Tibial nerve (tissue), 4 donors: ENCODE measurements around the gene ELMOD3. TPM values are rescaled to one million over a fixed set of nuclear protein-coding genes. Genes with fewer than 3 reads are reported as not detected.
A peak's percentile ranks its signal among the peaks of the same experiment; 100 is the strongest.

ENCODE experiments used
- DNase-seq, 2 donors: peaks; one replicate each; pipeline ENCODE4 v3.0.0-alpha.2; 2019; ENCODE audit warnings: low spot score in 2 of 2
- H3K27ac ChIP-seq, 4 donors: fragments of 200-600 bp; sonication (generic) in 3 of 4; one replicate each; pipeline ENCODE4 v1.5.1; 2017 to 2019; ENCODE audit warnings: mild to moderate bottlenecking in 1 of 4
- H3K27me3 ChIP-seq, 2 donors: fragments of 200-600 bp; sonication (generic) in 1 of 2; one replicate each; pipeline versions ENCODE4 v1.5.1 to v1.6.0; 2017 to 2019
- H3K36me3 ChIP-seq, 3 donors: fragments of 200-600 bp; sonication (generic); one replicate each; pipeline ENCODE4 v1.5.1; 2018 to 2019
- H3K4me1 ChIP-seq, 4 donors: fragments of 200-600 bp; sonication (generic) in 3 of 4; one replicate each; pipeline ENCODE4 v1.5.1; 2017 to 2019
- H3K4me3 ChIP-seq, 4 donors: fragments of 200-600 bp; sonication (generic) in 3 of 4; one replicate each; pipeline ENCODE4 v1.5.1; 2017 to 2019; ENCODE audit warnings: mild to moderate bottlenecking in 1 of 4, moderate library complexity in 1 of 4
- H3K9me3 ChIP-seq, 4 donors: fragments of 200-600 bp; sonication (generic) in 3 of 4; one replicate each; pipeline ENCODE4 v1.5.1; 2017 to 2019
- EP300 ChIP-seq, 2 donors: sonication (generic); formaldehyde crosslinking; IDR thresholded peaks; one replicate each; pipeline ENCODE4 v1.6.1; 2017; ENCODE audit warnings: antibody characterized with exemption in 2 of 2, mild to moderate bottlenecking in 1 of 2
- POLR2A ChIP-seq, 2 donors: fragments of 450-650 bp; IDR thresholded peaks; one replicate each; pipeline ENCODE4 v1.6.1; 2017; ENCODE audit warnings: antibody characterized with exemption in 2 of 2, mild to moderate bottlenecking in 2 of 2, moderate library complexity in 2 of 2
- WGBS, 2 donors: methylation state at CpG; one replicate each; pipeline ENCODE4 v1.1.5; 2018; 5-methylcytosine and 5-hydroxymethylcytosine counted together
- total RNA-seq, 4 donors: library from RNA; depleted of rRNA; stranded (reverse); fragments of >200 nt; gene quantifications; one replicate each; pipeline ENCODE4 v1.1.0, GENCODE V29; 2016
- TF ChIP-seq, protein P1 (sequence below), 5 experiments: fragments of 200-600 bp in 3 of 5; fragments of 450-650 bp in 2 of 5; sonication (generic) in 3 of 5; IDR thresholded peaks; one replicate each; pipeline ENCODE4 v1.5.1; 2016 to 2019; ENCODE audit warnings: antibody characterized with exemption in 5 of 5, mild to moderate bottlenecking in 3 of 5, moderate library complexity in 2 of 5

The ELMOD3 gene
- total RNA-seq, 4 donors from 2014 or later: 21.2 to 39.0 (median 35.4) TPM

DNA sequence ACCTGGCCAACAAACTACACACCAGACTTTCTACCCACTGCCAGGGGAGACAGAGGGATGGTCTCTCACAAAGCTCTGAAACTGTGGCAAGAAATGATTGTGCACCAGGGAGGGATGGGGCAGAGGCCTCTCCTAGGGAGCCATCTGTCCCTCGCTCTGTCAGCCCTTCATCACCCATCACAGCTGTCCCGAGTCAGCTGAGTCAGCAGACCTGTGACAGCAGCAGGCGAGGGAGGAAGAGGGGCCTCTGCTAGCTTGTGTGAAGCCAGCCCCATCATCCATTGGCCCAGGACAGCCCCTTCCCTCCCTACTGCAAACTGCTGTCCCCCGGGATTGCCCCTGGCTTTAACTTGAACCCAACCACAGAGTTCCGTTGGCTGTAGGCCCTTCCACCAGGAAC lies 69.0 kb downstream of the ELMOD3 start:
- TF ChIP-seq, protein P1, sequence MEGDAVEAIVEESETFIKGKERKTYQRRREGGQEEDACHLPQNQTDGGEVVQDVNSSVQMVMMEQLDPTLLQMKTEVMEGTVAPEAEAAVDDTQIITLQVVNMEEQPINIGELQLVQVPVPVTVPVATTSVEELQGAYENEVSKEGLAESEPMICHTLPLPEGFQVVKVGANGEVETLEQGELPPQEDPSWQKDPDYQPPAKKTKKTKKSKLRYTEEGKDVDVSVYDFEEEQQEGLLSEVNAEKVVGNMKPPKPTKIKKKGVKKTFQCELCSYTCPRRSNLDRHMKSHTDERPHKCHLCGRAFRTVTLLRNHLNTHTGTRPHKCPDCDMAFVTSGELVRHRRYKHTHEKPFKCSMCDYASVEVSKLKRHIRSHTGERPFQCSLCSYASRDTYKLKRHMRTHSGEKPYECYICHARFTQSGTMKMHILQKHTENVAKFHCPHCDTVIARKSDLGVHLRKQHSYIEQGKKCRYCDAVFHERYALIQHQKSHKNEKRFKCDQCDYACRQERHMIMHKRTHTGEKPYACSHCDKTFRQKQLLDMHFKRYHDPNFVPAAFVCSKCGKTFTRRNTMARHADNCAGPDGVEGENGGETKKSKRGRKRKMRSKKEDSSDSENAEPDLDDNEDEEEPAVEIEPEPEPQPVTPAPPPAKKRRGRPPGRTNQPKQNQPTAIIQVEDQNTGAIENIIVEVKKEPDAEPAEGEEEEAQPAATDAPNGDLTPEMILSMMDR (IDR thresholded peaks at IDR 0.05): no peak
- TF ChIP-seq POLR2A (IDR thresholded peaks at IDR 0.05): no peak
- no peak for TF ChIP-seq EP300 (IDR thresholded peaks at IDR 0.05)
- Histone ChIP-seq H3K4me1 (peaks cover 0 to 29% (median 20%) of the 10 kb centered on the region in 4 donors), H3K27me3 (no peaks in the 10 kb centered on the region), H3K27ac (no peak overlapping the region), H3K9me3 (no peaks in the 10 kb centered on the region), H3K4me3 (no peak overlapping the region), H3K36me3 (no peaks in the 10 kb centered on the region)
- 74 to 81% methylated on average over 5 of the region's 5 CpGs for WGBS, 2 donors
- no peak for DNase-seq

DNA sequence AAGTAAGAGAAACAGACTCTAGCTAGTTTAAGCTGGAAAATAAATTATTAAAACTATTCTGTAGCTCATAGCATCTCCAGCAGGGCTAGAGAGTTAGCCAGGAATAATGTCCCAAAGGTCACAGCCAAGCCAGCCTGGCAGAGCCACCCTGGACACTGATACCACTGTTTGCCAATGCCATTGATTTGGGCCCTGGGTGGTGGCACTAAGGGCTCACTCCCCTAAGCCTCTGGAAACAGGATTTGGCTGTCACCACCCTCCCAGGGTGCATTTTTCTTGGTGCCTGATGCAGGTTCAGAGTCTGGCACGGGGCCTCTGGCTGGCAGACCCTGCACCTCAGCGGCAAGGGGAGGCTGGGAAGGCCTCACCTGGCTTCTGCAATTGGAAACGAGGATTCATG lies 71.0 kb downstream of the ELMOD3 start:
- no peaks in the 10 kb centered on the region for H3K36me3 ChIP-seq
- TF ChIP-seq, protein P1 (IDR thresholded peaks at IDR 0.05): no peak
- TF ChIP-seq EP300 (IDR thresholded peaks at IDR 0.05) (no peak), POLR2A (IDR thresholded peaks at IDR 0.05) (no peak)
- 90 to 93% methylated on average over 3 of the region's 3 CpGs for WGBS, 2 donors
- no peaks in the 10 kb centered on the region for H3K27me3 ChIP-seq
- peaks cover 0 to 21% (median 10%) of the 10 kb centered on the region in 4 donors for H3K4me1 ChIP-seq
- H3K27ac ChIP-seq: no peak overlapping the region
- H3K9me3 ChIP-seq: no peaks in the 10 kb centered on the region
- H3K4me3 ChIP-seq: no peak overlapping the region
- DNase-seq: no peak

DNA sequence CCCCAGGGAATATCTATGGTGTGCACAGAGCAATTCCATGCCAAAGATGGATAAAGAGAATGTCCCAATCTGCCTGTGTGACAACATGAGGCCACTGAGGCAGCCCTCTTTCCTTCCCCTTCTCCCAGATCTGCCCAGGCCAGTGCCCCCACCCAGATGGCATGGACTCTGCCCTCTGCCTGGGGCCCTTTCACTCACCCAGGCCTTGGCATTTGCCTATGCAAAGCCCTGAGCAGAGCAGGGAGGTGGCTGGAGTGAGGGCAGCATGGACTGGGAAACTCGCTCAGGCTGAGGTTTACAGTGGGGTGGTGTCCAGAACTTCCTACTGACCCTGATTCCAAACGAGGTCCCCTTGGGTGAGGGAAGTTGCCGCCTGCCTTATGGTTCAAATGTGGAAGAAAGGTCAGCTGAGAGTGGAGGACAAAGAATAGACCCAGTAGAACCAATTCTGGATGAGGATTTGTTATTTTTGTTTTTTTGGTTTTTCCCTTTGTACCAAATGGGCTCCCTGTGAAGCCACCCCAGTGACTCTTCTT lies 72.8 kb downstream of the ELMOD3 start:
- Histone ChIP-seq H3K36me3 (no peaks in the 10 kb centered on the region), H3K27ac (no peak overlapping the region), H3K27me3 (no peaks in the 10 kb centered on the region), H3K9me3 (no peaks in the 10 kb centered on the region), H3K4me3 (no peak overlapping the region), H3K4me1 (peaks cover 0 to 23% (median 3%) of the 10 kb centered on the region in 4 donors)
- 58 to 63% methylated on average over 3 of the region's 3 CpGs for WGBS, 2 donors
- no peak for DNase-seq
- TF ChIP-seq, protein P1 (IDR thresholded peaks at IDR 0.05): no peak
- TF ChIP-seq EP300 (IDR thresholded peaks at IDR 0.05) (no peak), POLR2A (IDR thresholded peaks at IDR 0.05) (no peak)

DNA sequence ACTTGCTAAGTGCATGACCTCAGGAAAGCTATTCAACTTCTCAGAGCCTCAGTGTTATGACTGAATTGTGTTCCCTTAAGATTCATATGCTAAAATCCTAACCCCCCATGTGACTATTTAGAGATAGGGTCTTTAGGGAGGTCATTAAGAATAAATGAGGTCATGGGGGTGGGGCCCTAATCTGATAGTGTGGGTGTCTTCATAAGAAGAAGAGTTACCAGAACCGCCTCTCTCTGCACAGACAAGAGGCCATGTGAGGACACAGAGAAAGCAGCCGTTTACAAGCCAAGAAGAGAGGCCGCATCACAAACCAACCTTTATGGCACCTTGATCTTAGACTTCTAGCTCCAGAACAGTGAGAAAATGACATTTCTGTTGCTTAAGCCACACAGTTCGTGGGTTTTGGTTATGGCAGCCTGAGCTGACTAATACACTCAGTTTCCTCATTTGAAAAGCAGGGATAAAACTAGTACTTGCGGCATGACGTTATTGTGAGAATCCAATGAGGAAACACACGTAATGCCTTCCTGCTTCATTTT lies 73.8 kb downstream of the ELMOD3 start:
- no peaks in the 10 kb centered on the region for H3K9me3 ChIP-seq
- no peaks in the 10 kb centered on the region for H3K36me3 ChIP-seq
- DNase-seq: no peak
- H3K27ac ChIP-seq: no peak overlapping the region
- no peak overlapping the region for H3K4me3 ChIP-seq
- TF ChIP-seq POLR2A (IDR thresholded peaks at IDR 0.05): no peak
- peak in 1 of 2 donors; percentile 20 for TF ChIP-seq EP300 (IDR thresholded peaks at IDR 0.05)
- TF ChIP-seq, protein P1 (IDR thresholded peaks at IDR 0.05): no peak
- H3K4me1 ChIP-seq: peaks cover 0 to 32% (median 9%) of the 10 kb centered on the region in 4 donors
- WGBS, 2 donors: 78 to 80% methylated on average over 7 of the region's 7 CpGs
- no peaks in the 10 kb centered on the region for H3K27me3 ChIP-seq

DNA sequence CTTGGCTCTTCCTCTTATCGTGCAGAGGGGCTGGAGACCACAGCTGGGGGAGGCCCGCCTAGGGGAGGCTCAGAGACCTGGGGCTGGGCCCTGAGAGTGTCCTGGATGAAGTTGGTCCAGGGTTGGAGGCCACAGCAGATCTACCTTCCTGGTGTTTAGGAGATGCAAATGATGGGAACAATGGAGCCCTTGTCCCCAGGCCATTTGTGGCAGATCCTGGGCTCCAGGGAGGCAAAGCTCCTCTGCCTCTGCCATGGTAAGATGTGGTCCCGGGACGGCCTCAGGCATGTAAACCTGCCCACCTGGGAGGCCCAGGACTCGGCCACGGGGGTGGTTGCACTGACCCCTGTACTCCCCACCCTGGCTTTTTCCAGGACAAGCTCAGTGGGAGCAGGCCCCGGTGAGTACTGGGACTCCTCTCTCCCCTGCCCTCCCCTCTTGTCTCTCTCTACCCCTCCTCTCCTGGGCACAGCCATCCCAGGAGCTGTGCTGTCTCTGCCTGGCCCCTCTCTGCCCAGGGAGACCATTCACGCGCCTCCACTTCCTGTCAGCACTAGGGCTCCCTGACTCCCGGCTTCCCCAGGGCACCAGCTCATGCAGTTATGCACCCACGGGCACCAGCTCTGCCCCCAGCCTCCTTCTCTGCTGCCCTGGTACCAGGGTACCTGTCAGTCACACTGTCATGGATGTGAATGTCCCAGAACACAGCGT lies 74.8 kb downstream of the ELMOD3 start:
- Histone ChIP-seq H3K36me3 (no peaks in the 10 kb centered on the region), H3K9me3 (no peaks in the 10 kb centered on the region), H3K4me3 (no peak overlapping the region), H3K4me1 (peaks cover 0 to 42% (median 18%) of the 10 kb centered on the region in 4 donors), H3K27me3 (no peaks in the 10 kb centered on the region), H3K27ac (peak overlapping the region in 2 of 4 donors; percentile 83 to 85)
- TF ChIP-seq POLR2A (IDR thresholded peaks at IDR 0.05): no peak
- TF ChIP-seq, protein P1 (IDR thresholded peaks at IDR 0.05): no peak
- no peak for TF ChIP-seq EP300 (IDR thresholded peaks at IDR 0.05)
- DNase-seq: no peak
- WGBS, 2 donors: 65 to 69% methylated on average over 12 of the region's 12 CpGs
